Loucy (cell line): ENCODE data around the gene HLA-DRB1.

Experiments used
- EZH2phosphoT487 ChIP-seq: fragments of 200-600 bp; IDR thresholded peaks from 2 replicates; pipeline ENCODE4 v1.6.1; 2018; ENCODE audit warnings: antibody characterized with exemption, mild to moderate bottlenecking, moderate library complexity, borderline replicate concordance
- TF ChIP-seq, protein P1 (sequence below): fragments of 200-600 bp; sonication (generic); conservative IDR thresholded peaks from 2 replicates; pipeline ENCODE4 v1.5.1; 2014; ENCODE audit warnings: mild to moderate bottlenecking, antibody characterized with exemption, low read length

DNA sequence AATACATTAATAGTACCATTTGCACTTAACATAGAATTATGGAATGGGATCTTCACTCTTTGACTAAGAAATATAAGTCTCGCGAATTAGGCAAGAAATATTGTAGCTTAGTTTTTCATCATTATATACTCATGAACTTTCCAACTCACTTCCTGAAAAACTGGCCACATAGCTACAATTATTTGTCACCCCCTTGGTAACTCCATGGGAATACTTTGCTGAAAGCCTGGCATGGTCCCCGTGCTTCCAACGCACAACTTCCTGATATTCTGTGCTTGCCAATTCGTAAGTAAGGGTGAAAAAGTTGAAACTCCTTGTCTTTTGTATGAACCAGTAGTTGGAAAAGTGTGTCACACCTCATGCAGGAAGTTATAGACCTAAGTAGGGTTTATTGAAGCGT is 23.8 kb upstream of the HLA-DRB1 start:
- TF ChIP-seq, protein P1, sequence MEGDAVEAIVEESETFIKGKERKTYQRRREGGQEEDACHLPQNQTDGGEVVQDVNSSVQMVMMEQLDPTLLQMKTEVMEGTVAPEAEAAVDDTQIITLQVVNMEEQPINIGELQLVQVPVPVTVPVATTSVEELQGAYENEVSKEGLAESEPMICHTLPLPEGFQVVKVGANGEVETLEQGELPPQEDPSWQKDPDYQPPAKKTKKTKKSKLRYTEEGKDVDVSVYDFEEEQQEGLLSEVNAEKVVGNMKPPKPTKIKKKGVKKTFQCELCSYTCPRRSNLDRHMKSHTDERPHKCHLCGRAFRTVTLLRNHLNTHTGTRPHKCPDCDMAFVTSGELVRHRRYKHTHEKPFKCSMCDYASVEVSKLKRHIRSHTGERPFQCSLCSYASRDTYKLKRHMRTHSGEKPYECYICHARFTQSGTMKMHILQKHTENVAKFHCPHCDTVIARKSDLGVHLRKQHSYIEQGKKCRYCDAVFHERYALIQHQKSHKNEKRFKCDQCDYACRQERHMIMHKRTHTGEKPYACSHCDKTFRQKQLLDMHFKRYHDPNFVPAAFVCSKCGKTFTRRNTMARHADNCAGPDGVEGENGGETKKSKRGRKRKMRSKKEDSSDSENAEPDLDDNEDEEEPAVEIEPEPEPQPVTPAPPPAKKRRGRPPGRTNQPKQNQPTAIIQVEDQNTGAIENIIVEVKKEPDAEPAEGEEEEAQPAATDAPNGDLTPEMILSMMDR, result no peak
- no peak for TF ChIP-seq EZH2phosphoT487
